Erythroblast (primary cell): Measurements from ENCODE around the gene UBE3B.

Experiments
- GATA1 ChIP-seq: IDR thresholded peaks from 2 replicates; pipeline ENCODE4 v1.6.1; 2011; ENCODE audit warnings: low read depth, mild to moderate bottlenecking, control low read depth, low read length, moderate library complexity
- POLR2A ChIP-seq: IDR thresholded peaks from 2 replicates; pipeline ENCODE4 v1.6.1; 2011; ENCODE audit warnings: mild to moderate bottlenecking, low read length

- TF ChIP-seq POLR2A (no peak), GATA1 (no peak)
Measured at GRCh38 chr12:109550281-109550680, 72.8 kb downstream of the UBE3B start.
